Stromal cell of bone marrow (primary cell): ENCODE measurements around the gene AK8.

Experiments used
- DNase-seq: peaks from one replicate; pipeline ENCODE4 v3.0.0-alpha.2; 2012; ENCODE audit warnings: low read depth

AK8 gene

DNA sequence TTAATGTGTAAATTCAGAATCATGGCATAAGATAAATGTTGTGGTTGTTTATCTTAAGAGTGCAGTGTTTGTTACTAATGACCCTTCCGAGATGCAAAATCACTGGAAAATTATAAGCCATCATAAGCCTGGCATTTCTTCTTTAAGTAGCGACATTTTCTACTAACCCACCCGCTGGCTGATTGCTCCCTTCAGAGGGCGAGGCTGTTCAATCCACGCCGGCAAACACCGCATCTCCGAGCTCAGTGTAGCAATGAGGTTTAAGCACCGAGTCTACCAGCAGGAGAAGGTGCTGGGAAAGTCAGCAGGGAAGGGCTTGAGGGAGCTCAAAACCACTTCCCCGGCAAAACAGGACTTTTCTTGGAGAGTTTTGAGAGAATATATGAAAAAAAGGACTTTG, 52.7 kb downstream of the AK8 start:
- no peak for DNase-seq

DNA sequence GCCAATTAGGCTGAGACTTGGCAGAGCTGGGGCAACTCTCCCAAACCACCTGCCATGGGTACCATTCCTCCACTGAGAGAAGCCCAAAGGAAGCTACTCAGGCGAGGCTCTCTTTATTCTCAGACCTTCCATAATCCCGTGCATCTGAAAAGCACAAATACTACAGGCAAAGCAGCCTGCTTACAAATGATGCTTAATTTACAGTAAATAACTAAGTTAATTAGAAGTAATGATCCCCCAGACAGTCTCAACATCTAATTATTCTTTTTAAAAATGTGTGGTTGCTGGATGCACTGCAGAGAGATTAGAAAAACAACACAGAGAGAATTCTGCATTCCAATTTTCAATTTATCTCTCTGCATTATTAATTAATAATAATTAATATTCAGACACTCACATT, 53.1 kb downstream of the AK8 start:
- DNase-seq: no peak

DNA sequence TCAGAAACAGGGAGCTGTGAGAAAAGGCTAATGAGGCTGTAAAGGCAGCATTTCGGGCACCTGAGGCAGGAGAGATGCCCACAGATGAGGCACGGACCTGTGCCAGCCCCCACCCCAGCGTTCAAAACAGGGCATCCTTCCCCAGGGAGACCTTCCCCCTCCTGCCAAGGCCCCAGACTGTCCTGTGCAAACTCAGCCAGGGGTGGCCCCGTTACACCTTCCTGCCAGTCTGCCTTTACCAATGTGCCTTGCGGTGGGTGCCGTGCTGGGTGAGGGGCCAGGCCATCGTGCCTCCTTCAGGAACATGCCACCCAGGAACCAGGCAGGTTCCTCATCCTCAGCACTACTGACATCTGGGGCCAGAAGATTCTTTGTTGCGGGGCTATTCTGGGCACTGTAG, 53.9 kb downstream of the AK8 start:
- no peak for DNase-seq

DNA sequence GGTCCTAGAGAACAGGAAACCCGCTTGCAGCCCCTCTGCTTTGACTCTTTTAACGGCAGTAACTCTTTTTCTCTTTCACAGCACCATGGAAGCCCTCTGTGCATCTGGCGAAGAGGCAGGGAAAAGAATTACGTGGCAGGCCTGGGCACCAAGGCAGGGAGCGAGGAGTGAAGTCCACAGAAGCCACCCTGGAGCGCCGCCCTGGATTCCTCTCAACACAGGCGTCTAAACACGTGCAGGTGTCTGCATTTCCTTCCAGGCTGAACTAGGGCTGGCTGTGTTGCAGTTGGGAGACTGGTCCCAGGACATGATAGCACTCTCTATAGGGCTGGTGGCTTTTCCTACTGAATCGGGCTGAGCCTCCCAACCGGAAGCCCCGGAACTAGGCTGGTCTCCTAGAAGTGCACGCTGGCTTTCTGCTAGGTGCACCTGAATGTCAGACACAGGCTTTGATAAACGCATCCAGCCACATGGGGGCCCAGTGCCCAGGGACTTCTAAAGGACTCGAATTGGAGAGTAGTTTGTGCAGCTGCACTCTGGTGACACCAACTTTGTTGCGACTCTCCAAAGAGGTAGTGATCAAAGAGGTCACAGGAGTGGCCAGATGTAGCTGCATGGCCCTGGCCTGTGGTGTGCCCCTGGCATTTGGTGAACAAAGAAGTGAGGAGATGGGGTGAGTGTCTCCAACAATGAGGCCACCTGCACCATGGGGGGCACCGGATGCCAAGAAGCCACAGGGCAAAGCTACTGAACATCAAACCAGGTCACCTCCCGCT, 54.5 kb downstream of the AK8 start:
- DNase-seq: no peak

DNA sequence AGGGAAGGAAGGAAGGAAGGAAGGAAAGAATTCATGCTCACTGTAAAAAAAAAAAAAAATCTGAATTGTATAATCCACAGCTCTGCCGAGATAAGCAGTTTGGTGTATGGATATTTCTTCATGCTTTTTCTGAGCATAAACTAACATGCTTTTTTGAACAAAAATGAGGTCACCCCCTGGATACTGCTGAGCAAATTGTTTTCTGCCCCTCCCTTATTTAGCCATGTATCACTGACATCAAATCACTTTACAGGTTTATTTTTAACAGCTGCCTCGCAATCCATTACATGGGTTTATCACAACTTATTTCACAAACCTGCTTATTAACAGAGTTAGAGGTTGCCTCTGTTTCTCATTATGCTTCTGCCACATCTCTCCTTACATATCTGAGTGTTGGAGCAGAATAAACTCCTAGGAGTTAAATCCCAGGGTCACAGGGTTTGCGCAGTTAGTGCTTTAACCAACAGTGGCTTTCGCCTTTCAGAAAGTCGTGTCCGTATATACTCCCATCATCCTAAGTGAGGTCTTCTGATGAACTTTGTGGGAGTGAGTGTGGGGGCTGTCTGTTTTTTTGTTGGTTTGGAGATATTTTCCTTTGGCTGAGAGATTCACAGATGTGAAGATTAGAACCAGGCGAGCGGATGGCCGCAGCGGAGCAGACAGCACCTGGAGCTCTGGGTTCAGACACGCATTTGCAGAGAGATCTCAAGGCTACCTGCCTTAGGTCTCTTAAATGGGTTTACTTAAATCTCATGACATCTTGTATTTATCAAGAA, 57.7 kb downstream of the AK8 start:
- no peak for DNase-seq

DNA sequence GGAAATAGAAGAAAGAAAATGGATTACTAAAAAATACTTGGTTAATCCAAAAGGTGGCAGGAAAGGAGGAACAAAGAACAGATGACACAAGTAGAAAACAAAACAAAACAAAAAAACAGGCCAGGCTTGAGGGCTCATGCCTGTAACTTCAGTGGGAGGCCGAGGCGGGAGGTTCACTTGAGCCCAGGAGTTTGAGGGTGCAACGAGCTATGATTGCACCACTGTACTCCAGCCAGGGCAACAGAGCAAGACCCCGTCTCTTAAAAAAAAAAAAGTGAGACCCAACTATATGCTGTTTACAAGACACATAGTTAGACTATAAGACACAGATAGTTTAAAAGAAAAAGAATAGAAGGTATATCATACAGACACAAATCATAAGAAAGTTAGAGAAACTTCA, 59.5 kb downstream of the AK8 start:
- DNase-seq: no peak

DNA sequence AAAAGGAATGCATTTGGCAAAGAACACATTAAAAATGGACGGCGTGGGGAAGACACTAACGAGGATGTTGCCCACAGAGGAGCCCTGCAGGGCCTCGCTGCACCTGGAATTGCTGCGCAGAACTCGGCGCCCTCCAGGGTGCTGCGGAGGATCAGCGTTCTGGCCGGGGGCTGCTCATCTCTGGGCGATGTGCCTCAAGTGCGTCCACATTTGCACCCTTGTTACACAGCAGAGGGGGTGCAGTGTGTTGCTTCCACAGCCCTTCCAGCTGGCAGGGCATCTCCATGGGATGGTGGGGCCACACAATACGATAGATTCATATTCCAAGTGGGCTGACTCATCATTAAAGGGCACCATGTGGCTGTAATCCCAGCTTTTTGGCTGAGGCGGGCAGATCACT, 63.1 kb downstream of the AK8 start:
- DNase-seq: no peak

DNA sequence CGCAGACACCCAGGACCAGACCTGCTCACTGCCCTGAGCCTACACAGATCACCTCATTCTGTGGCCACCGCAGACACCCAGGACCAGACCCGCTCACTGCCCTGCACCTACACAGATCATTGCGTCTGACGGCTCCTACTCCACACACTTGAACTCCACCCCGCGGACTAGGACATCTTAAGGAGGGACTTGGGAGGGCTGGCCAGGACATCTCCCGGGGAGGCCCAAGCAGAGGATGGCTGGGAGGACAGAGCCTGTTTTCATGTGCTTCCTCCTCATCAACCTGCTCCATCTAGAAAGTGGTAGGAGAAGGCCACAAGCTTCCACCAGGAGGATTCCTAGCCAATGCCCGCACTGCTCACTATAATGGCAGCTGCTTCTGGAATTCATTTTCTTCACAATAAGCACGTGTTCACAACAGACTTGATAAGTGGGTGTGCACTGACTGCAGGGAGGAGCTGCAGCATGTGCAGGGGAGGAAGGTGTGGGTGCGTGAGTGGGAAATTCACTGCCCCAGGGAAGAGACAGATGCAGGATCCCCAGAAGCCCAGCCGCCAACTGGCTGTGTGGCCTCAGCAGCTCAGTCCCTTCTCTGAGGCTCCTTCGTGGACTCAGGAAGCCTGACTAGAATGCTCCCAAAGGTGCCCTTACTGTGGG, 64.8 kb downstream of the AK8 start:
- no peak for DNase-seq

DNA sequence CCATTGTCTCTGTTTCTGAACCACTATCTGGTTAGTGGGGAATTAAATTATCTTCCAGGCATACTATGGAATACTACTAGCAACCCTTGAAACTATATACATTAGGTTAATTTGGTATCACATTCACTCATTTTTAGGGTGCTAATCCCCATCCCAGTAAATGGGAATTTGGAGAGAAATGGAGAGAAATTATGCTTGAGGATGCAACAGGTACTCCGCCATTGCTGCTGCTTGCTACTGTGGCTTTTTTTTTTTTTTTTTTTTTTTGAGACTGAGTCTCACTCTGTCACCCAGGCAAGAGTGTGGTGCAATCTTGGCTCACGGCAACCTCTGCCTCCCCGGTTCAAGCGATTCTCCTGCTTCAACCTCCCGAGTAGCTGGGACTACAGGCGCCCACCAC, 66.1 kb downstream of the AK8 start:
- no peak for DNase-seq

DNA sequence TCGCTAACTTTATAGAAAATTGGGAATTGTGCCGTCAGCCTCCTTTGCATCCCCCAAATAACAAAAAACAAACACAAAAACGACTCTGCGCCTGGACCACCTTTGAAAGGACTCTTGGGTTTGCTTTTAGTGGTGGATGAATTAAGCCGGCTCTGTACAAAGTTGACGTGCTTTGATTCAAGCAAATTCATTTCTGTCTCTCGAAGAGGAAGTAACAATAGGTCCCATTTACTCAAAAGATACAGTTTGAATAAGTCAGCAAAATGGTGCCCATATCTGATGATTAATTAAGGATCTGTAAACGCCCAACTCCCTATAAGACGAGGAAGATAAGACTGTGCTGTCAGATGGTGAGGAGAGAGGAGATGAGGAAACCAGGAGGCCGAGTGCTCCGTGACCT, 67.8 kb downstream of the AK8 start:
- DNase-seq: no peak

DNA sequence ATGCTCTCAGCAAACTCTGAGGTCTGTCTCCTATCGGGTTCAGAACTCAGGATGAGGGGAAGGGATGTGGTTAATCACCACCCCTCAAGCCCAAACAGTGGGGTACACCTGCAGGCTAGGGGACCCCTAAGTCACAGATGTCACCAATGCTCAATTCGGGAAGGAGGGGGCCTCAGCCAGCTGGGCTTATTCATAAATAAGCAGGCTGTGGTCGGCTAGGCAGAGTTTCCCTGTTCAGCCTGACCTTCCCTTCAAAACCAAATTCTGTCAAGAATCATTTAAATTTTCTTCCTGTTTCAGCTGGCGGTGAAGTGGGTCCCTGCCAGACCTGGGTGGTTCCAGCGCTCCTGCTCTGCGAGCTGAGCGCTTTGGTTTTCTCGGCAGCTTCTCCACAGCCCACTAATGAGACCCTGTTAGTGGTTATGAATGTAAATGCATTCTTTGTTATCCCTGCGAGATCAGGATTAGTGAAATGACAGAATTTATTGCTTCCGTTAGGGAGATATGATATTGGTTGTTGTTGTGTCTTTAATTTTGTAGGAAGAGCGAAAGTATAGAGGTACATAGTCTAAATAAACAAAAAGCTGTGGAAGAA, 68.3 kb downstream of the AK8 start:
- no peak for DNase-seq

DNA sequence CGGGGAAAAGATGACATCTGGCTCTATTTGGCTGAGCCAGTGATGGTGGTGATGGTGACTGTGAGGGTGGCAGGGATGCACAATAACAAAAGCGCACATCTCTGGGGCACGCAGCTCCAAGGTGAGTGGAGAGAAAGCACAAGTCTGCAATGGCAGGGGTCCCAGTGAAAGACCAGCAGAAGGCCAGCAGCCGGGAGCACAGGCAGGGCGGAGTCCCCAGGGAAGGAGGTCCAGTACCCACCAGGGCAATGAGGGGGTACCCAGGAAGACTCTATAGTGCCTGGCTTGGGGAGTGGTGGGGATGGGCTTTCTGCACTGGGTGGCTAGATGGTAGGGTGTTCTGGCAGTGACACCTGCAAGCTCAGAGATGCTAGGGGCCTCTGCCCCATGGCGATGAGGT, 69.4 kb downstream of the AK8 start:
- no peak for DNase-seq

DNA sequence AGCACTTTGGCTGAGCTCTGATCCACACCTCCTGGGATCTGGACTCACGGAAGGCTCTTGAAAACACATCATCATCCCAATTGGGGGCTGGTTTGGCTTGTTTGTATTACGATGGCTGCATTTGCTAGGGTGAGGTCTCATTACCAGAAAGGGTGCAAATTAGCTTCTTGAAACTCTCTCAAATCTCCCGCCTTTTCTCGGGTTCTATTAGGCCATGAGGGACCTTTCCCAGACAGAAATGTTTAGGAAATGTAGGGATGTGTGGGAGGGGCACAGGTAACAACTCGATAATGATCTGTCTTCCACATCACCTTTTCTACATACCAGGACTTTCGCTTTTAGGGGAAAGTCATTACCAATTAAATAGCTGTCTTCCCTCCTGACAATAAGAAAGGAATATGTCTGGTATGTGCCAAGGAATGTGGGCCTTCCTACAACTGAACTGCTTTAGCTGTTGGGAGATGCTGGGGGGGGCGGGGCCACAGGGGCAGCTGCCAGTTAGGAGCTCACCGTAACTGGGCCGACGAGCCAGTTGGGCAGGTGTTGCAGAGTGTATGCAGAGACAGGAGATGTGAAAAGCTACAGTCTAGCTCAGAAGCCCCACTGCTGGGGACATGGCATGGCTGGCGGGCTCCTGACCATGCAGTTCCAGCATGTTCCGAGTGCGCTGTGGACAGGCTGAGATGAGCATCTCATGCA, 71.2 kb downstream of the AK8 start:
- DNase-seq: no peak

DNA sequence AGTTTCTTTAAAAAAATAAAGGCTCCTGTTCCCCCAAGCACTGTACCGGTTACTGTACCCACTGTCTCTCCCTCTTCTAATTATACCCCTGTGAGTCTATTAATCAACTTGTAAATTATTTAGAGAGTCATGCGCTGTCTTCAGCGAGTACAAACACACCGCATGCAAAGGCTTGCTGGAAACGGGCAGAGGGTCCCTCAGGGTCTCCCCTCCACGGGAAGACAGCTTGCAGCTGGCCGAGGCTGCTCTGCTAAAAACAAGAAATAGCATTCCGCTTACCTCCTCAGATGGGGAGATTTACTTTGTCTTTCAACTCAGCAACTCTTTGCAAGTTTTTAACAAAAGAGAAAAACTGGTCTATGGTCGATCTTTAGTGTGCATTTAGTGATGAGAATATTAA, 71.8 kb downstream of the AK8 start:
- no peak for DNase-seq

DNA sequence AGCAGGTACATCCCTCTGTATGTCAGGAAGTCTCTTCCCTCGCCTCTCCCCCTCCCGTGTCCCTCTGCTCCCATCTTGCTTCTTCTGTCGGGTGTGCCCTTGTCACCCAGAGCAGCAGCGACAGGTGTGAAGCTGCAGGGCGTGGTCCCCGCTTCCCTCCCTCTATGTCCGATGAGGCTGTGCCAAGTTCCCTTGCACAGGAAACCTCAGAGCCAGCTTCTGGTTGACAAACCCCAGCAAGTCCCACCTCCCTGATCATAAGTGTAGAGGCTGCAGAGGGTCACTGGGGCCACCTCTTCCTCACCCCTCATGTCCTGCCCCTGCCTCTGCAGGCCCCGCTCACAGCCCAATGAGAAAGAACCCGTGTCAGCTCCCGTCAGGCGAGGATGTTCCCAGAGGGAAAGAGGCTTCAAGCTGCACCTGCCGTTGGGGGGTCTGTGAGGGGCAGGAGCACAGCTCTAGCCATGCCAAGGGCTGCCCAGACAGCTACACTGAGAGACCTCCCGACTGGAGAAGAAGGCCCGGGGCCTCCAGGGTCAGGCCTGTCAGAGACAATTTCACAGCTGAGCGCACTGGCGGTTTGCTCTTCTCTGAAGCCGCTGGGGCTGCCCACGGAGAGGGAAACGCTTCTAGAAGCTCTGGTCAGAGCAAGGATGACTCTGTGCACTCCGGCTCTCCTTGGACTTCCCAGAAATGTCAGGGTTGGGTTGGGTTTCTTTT, 73.3 kb downstream of the AK8 start:
- no peak for DNase-seq

DNA sequence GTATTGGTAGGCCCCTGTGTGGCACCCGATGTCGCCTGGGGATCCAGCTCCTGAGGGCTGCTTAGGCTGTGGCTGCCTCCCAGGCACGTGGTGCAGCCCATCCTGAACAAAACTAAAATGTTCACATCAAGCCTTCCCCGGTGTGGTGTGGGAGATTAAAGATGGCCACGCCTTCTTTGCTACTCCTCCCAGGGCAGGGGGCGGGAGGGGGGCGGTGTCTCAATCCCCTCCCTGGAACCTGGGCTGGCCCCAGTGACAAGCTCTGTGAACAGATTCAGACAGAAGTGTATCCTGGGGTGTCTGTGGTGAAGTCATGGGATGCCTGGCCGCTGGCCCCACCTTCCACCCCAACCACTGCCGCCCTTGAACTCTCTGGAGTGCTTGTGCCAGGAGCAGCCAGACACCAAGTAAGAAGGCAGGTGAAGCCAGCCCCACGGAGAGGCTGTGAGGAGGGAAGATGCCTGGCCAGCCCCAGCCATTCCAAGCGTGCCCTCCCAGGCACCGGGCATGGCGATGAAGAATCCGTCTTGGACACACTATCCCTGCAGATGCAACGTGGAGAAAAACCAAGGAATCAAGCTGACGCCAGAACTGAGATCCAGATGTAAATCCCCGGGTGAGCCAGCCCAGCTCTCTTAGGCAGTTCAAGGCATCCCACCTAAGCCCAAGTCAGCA, 75.8 kb downstream of the AK8 start:
- no peak for DNase-seq

DNA sequence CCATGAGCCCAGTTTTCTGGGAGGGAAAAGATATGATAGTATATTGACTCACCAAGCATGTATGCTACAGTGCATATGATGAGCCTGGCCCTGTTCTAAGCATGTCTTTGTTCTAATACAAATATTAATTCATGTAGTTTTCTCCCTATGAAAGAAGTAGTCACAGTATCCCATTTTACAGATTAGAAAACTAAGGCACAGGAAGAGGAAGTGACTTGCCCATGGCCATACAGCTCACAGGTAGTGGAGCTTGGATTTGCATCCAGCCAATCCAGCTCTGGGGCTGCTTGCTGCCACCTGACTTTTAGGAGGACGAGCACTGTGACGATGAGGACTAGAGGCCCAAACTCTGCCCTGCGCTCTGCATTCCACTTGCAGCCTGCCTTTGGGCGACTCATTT, 76.4 kb downstream of the AK8 start:
- DNase-seq: no peak

DNA sequence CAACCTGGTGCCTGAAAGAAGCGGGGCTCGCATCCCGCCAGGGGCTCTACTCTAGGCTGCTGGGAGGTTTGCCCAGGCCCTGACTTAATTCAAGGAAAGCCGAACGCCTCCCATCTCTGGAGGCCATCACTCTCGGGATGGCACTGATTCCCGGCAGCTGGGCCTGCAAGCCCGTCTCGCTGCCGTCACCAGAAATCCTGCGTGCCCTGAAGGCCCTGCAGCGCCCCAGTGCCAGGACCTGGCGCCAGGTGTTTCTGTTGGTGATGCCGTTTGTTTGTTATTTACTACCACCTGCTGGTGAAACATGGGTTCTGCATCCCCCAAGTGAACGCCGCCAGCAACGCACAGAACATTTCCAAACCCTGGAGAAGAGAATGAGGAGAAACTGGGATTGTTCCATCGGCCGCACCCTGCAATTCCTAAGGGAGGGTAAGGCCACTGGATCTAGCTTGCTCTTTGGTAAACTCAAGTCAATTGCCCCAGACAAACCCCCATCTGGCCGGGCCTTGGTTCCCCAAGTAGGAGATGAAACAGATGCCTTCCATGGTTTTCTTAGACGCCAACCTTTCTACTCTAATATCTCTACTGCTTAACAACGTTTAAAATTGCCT, 77.9 kb downstream of the AK8 start:
- DNase-seq: peak; percentile 32

DNA sequence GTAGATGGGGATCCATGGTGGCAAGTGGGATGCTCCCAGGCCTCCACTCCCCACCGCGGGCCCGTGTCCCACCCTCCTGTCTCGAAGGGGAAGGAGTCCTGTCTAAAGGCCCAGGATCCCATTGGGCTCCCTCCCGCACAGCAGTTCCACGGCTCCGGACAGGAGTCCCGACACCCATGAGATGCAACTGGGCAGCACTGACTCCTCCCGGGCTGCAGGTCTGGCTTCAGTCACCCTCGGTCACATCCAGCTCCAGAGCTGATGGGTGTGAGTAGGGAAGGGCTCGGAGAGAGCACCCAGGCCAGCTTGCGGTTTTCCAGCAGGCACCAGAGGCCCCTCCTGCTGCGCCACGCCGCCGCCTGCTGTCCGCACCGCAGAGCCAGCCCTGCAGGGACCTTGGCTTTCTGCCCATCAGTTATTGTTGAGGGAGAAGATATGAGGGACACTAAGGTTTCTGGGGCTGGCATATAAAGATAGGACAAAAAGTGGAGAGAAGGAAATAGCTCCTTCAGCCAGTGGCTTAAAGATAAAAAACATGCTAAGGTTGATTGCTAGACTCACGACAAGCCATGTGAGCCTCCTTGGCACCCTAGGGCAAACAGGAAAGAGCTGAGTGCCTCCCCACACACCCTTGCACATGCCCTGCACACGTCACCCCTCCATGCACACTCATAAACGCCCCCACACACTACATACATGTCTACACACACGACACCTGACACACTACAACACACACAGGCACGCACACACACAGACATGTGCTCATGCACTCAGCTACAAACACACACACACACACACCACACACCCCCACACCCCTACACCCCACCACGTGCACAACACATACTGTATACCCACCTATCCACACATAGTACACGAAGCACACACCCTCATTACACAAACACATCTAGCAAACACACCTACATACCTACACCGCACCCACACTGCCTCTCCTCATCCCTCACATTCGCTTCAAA, 79.0 kb downstream of the AK8 start:
- no peak for DNase-seq
